DMS 273 (cell line): ENCODE data around the gene MBNL2.

Experiments used
- DNase-seq: peaks from one replicate; lab custom pipeline; 2025; ENCODE audit not compliant: unreplicated experiment; lab: John Stamatoyannopoulos, UW

Gene MBNL2

DNA sequence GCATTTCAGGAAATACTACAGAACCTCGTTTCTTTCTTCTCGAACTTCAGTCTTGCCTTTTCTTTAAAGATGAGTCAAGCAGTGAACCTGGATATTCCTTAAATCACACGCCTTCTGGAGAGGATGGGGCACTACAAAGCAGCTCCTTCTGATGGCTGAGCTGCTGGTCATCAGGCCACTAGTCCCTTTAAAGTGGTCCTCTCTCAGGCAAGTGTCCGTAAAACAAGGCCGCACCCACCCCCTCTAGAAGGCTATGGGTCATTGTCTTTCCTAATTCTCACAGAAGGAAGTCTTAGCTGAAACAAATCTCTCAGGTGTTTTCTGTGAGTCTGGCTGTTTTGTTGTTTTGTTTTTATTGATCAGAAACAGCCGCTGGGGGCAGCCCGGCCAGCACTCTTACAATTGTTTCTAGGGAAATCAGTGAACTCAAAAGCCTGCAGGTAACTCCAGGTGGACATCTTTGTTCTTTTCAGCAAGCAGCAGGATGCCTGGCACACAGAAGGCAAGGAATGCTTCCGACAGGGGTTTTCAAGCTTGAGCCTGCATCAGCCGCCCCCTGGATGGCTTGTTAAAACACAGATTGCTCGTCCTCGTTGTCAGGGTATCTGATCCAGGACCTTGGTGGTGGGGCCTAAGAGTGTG lies 45.4 kb downstream of the MBNL2 start:
- no peak for DNase-seq

DNA sequence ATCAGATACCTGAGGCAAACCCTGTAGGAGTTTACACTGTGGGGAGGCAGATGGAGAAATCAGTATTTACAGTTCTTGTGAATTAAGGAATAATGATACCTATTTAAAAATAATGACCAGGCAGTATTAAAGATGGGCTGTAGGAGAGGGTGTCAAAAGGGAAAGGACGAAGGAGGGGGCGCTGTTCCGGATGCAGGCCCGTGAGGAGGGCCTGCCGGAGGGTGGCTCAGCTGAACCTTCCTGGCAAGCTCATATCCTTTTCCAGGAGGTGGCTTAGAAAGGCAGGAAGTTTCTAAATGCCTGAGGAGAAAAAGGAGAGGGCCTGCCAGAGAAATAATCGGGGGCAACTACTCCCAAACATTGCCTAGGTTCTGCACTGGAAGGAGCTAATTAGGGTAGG lies 46.6 kb downstream of the MBNL2 start:
- no peak for DNase-seq

DNA sequence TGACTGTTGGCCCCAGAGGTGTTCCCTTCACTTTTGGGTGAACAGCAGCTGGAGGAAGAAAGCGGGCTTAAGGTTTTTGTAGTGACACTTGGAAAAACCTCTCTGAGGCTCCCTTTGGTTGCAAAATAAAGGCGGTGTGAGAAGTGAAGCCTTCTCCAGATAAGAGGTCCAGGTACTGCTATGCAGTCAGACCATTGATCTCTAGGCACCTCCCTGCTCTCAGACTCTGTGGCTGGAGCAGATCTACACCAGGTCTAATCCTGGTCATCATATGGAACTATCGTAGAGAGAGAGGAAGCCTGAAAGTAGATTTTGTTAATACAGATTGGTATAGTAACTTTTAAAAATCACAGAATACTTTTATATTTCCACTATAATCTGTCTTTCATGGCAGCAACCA lies 47.5 kb downstream of the MBNL2 start:
- DNase-seq, result no peak

GRCh38 chr13:97272526-97272925 lies 50.4 kb downstream of the MBNL2 start:
- no peak for DNase-seq

GRCh38 chr13:97273341-97273831 lies 51.3 kb downstream of the MBNL2 start:
- DNase-seq, result peak; percentile 3

GRCh38 chr13:97274829-97275649 lies 52.9 kb downstream of the MBNL2 start:
- DNase-seq, result no peak

GRCh38 chr13:97275776-97276501 lies 53.8 kb downstream of the MBNL2 start:
- DNase-seq, result no peak

- no peak for DNase-seq
Observed at GRCh38 chr13:97276862-97277269, 54.7 kb downstream of the MBNL2 start.

GRCh38 chr13:97278435-97279411 lies 56.6 kb downstream of the MBNL2 start:
- no peak for DNase-seq

DNA sequence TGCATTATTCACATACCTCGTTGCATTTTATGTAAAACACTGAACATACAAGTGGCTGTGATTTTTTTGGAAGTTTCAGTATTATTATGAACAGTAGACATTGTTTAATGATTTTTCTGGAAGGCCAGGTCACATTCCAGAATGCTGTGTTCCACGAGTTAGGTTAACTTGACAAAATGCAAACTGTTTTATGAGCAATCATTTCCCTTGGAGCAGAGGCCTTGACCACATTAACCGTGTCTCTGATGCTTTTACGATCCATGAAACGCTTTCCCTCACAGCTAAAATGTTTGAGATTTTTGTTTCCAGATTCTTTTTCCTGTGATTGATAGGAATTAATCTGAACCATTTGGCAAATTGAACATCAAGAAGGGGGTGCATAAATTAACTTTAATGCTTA lies 57.8 kb downstream of the MBNL2 start:
- no peak for DNase-seq

GRCh38 chr13:97280478-97280877 lies 58.3 kb downstream of the MBNL2 start:
- no peak for DNase-seq

- no peak for DNase-seq
Observed at GRCh38 chr13:97281028-97281427, 58.9 kb downstream of the MBNL2 start.

GRCh38 chr13:97282705-97283104 lies 60.6 kb downstream of the MBNL2 start:
- DNase-seq, result no peak

DNA sequence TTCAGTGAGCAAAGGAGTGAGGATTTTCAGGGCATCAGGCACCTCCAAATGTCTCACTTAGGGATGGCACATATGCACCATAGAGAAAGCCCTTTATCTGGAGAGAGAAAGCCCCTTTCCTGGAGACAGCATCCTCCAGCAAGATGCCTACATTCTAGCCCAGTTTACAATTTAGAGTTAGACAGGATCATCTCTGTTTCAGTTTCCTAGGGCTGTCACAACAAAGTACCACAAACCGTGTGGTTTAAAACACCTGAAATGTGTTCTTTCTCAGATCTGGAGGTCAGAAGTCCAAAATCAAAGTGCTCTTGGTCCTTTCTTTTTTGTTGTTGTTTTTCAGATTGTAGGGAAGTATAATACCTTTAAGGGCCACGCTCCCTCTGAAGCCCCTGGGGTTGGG lies 61.8 kb downstream of the MBNL2 start:
- DNase-seq, result no peak

DNA sequence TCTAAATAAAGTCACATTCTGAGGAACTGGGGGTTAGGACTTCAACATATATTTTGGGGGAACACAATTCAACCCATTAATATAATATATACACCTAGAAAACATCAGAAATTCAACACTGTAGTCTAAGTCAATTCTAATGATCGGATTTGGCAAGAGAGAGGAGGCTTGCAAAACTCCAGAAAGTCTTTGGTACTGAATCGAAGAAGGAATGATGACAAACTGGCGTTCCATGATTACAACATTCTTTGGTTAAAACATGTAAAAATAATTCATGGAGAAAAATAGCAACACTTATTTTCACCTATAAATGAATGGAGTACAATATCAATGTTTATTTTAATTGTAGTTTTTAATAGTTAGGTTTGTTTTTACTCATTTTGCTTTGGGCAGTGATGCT lies 62.4 kb downstream of the MBNL2 start:
- no peak for DNase-seq

DNA sequence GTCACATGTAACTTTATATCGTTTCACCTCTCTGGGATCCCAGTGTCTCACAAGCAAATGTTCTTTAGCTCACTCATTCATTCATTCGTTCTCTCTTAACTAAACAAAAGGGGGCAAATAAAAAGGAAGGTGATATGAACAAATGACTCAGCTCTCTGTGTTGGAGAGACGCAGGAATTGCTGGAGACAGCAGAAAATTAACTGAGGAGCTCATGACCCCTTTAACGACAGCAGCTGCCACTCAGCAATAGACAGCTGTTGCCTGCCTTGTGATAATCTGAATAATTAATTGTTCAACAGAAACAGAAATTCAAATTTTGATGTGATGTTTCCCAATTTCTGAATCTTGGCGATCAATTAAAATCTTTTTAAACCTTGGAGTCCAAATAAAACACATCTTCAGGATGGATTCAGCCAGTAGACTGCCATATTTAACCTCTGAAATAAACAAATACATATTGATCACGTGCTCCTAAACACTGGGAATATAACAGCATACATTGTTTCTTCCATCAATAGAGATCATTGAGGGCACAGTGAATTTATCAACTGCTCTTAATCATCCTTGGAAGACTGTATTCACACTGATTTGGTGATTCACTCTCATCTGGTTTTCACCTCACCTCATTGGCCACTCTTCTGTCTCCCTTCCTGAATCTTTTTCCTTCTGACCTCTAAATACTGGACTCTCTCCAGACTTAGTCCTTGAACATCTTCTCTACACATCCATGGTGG lies 63.3 kb downstream of the MBNL2 start:
- DNase-seq, result peak; percentile 2

DNA sequence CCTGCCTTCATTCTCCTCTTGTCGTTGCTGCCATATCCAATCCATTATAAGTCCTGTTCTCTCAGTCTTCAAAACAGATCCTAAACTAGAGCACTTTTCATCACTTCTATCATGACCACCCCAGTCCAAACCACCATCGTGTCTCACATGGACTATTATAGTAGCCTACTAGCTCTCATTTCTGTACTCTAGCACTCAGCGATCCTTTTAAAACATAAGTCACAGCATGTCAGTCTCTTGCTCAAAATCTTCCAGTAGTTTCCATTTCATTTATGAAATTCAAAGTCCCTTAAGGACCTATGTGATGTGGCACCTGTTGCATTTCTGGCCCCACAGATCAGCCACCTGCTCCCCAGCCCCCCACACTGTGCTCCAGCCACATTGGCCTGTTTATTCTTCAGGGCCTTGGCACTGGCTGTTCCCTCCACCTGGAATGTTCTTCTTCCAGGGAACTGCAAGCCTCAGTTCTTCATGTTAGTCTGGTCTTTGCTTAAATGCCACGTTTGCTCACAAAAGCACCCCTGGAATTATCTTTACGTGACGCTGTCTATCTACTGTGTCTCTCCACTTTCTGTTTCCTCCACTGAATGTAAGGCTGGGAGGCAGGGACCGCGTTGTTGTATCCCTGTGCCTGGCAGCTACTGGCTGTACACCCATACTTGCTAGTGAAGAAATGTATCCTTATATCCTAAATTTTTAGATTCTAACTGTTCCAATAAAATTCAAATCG lies 64.3 kb downstream of the MBNL2 start:
- DNase-seq, result no peak

GRCh38 chr13:97287047-97287383 lies 64.9 kb downstream of the MBNL2 start:
- DNase-seq, result no peak

DNA sequence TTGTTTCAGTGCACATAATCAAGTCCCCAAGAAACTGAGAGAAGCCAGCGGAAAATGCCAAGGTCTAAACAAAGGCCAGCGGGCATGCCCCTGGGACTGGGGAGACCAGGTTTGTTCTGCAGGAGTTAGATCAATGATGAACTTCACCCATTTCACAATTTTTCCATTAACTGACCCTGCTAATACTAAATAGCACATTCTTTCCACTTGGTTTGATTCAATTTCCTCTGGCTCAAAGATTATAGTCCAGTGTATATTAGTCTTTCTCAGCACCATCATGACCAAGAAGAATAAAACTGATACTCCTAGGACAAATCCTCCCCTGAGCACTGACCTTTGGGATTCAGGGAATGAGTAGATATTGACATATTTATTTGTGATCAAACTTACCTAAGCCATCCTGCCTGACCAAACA lies 66.4 kb downstream of the MBNL2 start:
- no peak for DNase-seq
